Left ventricle myocardium inferior (tissue), 1 donor: ENCODE results near the gene NXPH2. TPM values are rescaled to one million over a fixed set of nuclear protein-coding genes. Genes with fewer than 3 reads are reported as not detected.

Experiments
- DNase-seq: peaks from one replicate; pipeline ENCODE4 v3.0.0-alpha.2; 2020
- H3K27ac ChIP-seq: fragments of 200-600 bp; replicated peaks from 2 replicates; pipeline ENCODE4 v1.8.0; 2021
- H3K27me3 ChIP-seq: fragments of 200-600 bp; 2 replicates; pipeline ENCODE4 v1.8.0; 2021; ENCODE audit warnings: low read depth
- H3K36me3 ChIP-seq: fragments of 200-600 bp; 2 replicates; pipeline ENCODE4 v1.8.0; 2021
- H3K4me1 ChIP-seq: fragments of 200-600 bp; 2 replicates; pipeline ENCODE4 v1.8.0; 2021
- H3K4me3 ChIP-seq: fragments of 200-600 bp; 2 replicates; pipeline ENCODE4 v1.8.0; 2021; ENCODE audit warnings: mild to moderate bottlenecking, moderate library complexity
- H3K9me3 ChIP-seq: fragments of 200-600 bp; replicated peaks from 2 replicates; pipeline ENCODE4 v1.8.0; 2021
- CTCF ChIP-seq: fragments of 200-600 bp; IDR thresholded peaks from 2 replicates; pipeline ENCODE4 v1.8.0; 2021; ENCODE audit warnings: antibody characterized with exemption, mild to moderate bottlenecking, borderline replicate concordance
- intact Hi-C: fragments of 100-400 bp; cut with micrococcal nuclease; formaldehyde crosslinking; loops from one replicate; pipeline ENCODE4 v1.11.0; 2022
- total RNA-seq: library from RNA; stranded (reverse); fragmentation: NEBNext Ultra II Directional; extraction: Animal tissue kit (Norgen Biotek cat#: 25700); gene quantifications from one replicate; pipeline ENCODE4 v1.2.1, GENCODE V29; 2021
- donor health status: DM: no; HTN: yes; CAD: no; lungs with severe emphysema.

The NXPH2 gene
- total RNA-seq, 1 donor from 2014 or later, result not detected

GRCh38 chr2:138620431-138620830 is 159.8 kb downstream of the NXPH2 start:
- intact Hi-C loops, result no loop called here
- Histone ChIP-seq H3K9me3 (no peaks in the 10 kb centered on the region), H3K4me3 (no peak overlapping the region), H3K27me3 (no peaks in the 10 kb centered on the region), H3K4me1 (no peaks in the 10 kb centered on the region), H3K36me3 (no peaks in the 10 kb centered on the region), H3K27ac (no peak overlapping the region)
- DNase-seq, result no peak
- TF ChIP-seq CTCF, result no peak
